Breast epithelium (tissue), 4 donors: Measurements from ENCODE around the gene METTL23. TPM values are rescaled to one million over a fixed set of nuclear protein-coding genes. Genes with fewer than 3 reads are reported as not detected.

Experiments
- DNase-seq, 2 donors: peaks; one replicate each; pipeline ENCODE4 v3.0.0-alpha.2; 2019; ENCODE audit warnings: low spot score in 2 of 2
- H3K27ac ChIP-seq, 2 donors: fragments of 200-600 bp; sonication (generic) in 1 of 2; one replicate each; pipeline ENCODE4 v1.5.1; 2016 to 2019; ENCODE audit warnings: mild to moderate bottlenecking in 1 of 2
- H3K27me3 ChIP-seq, 2 donors: fragments of 200-600 bp; sonication (generic) in 1 of 2; one replicate each; pipeline versions ENCODE4 v1.5.1 to v1.6.0; 2017 to 2019; ENCODE audit warnings: control low read depth in 1 of 2, mild to moderate bottlenecking in 1 of 2
- H3K36me3 ChIP-seq: fragments of 200-600 bp; one replicate; pipeline ENCODE4 v1.5.1; 2019
- H3K4me1 ChIP-seq, 2 donors: fragments of 200-600 bp; sonication (generic); one replicate each; pipeline ENCODE4 v1.5.1; 2016 to 2019; ENCODE audit warnings: control low read depth in 1 of 2
- H3K4me3 ChIP-seq, 3 donors: fragments of 200-600 bp; sonication (generic); 1 replicate in 2 of 3; 2 replicates in 1 of 3; pipeline ENCODE4 v1.5.1; 2016 to 2019; ENCODE audit warnings: mild to moderate bottlenecking in 3 of 3, moderate library complexity in 2 of 3
- H3K9me3 ChIP-seq, 2 donors: fragments of 200-600 bp; sonication (generic) in 1 of 2; one replicate each; pipeline ENCODE4 v1.5.1; 2016 to 2019; ENCODE audit warnings: control low read depth in 1 of 2
- CTCF ChIP-seq, 3 donors: fragments of 450-650 bp; IDR thresholded peaks; one replicate each; pipeline ENCODE4 v1.5.1; 2016 to 2017; ENCODE audit warnings: antibody characterized with exemption in 3 of 3, mild to moderate bottlenecking in 3 of 3, moderate library complexity in 3 of 3
- POLR2A ChIP-seq: fragments of 450-650 bp; IDR thresholded peaks from one replicate; pipeline ENCODE4 v1.6.1; 2016; ENCODE audit warnings: antibody characterized with exemption, mild to moderate bottlenecking, moderate library complexity
- POLR2AphosphoS5 ChIP-seq, 3 donors: sonication (generic); formaldehyde crosslinking; IDR thresholded peaks; one replicate each; pipeline ENCODE4 v1.6.1; 2017; ENCODE audit warnings: antibody characterized with exemption in 3 of 3
- intact Hi-C: fragments of 100-400 bp; cut with DNase I; formaldehyde crosslinking; loops from one replicate; pipeline ENCODE4 v1.15.1; 2023; ENCODE audit warnings: low total_unique reads
- total RNA-seq, 3 donors: library from RNA; depleted of rRNA; stranded (reverse); fragments of >200 nt; gene quantifications; one replicate each; pipeline ENCODE4 v1.1.0, GENCODE V29; 2016

The METTL23 gene
- 10 to 100 TPM; 25.6 to 47.7 (median 28.5) TPM for total RNA-seq

GRCh38 chr17:76726776-76727718 is at the start of gene METTL23:
Gene METTL23 (plus strand): TSS chr17:76726839. CDS start chr17:76729711, 2,872 bp downstream.
- H3K4me1 ChIP-seq, result peaks cover 0 to 4% of the 10 kb centered on the region in 2 donors
- H3K27me3 ChIP-seq, result no peaks in the 10 kb centered on the region
- intact Hi-C loops, result no loop called here
- H3K27ac ChIP-seq, result peak within 1 kb of the TSS; percentile 99 to 100
- peak; percentile 69 to 88 (median 70) for TF ChIP-seq CTCF (IDR thresholded peaks at IDR 0.05)
- no peak for TF ChIP-seq POLR2A
- TF ChIP-seq POLR2AphosphoS5 (IDR thresholded peaks at IDR 0.05), result peak; percentile 24 to 87 (median 68)
- H3K4me3 ChIP-seq, result peak within 1 kb of the TSS; percentile 73 to 99 (median 94)
- no peaks in the 10 kb centered on the region for H3K36me3 ChIP-seq
- DNase-seq, result peak; percentile 81 to 83
- no peaks in the 10 kb centered on the region for H3K9me3 ChIP-seq

GRCh38 chr17:76677406-76677805 is 49.2 kb upstream of the METTL23 start:
- no peak overlapping the region for H3K27ac ChIP-seq
- H3K4me1 ChIP-seq, result no peaks in the 10 kb centered on the region
- no peak for DNase-seq
- no peaks in the 10 kb centered on the region for H3K36me3 ChIP-seq
- TF ChIP-seq CTCF (IDR thresholded peaks at IDR 0.05) (no peak), POLR2AphosphoS5 (IDR thresholded peaks at IDR 0.05) (no peak), POLR2A (no peak)
- no peak overlapping the region for H3K4me3 ChIP-seq
- intact Hi-C loops, result no loop called here
- H3K9me3 ChIP-seq, result no peaks in the 10 kb centered on the region
- H3K27me3 ChIP-seq, result no peaks in the 10 kb centered on the region

GRCh38 chr17:76678330-76678729 is 48.3 kb upstream of the METTL23 start:
- Histone ChIP-seq H3K4me1 (no peaks in the 10 kb centered on the region), H3K36me3 (no peaks in the 10 kb centered on the region), H3K27ac (no peak overlapping the region), H3K4me3 (no peak overlapping the region), H3K27me3 (no peaks in the 10 kb centered on the region), H3K9me3 (no peaks in the 10 kb centered on the region)
- DNase-seq, result no peak
- intact Hi-C loops, result no loop called here
- TF ChIP-seq POLR2A (no peak), POLR2AphosphoS5 (IDR thresholded peaks at IDR 0.05) (no peak), CTCF (IDR thresholded peaks at IDR 0.05) (no peak)

- DNase-seq, result no peak
- Histone ChIP-seq H3K27ac (no peak overlapping the region), H3K4me1 (no peaks in the 10 kb centered on the region), H3K36me3 (no peaks in the 10 kb centered on the region), H3K27me3 (no peaks in the 10 kb centered on the region), H3K9me3 (no peaks in the 10 kb centered on the region), H3K4me3 (no peak overlapping the region)
- TF ChIP-seq CTCF (IDR thresholded peaks at IDR 0.05), result no peak
- no peak for TF ChIP-seq POLR2AphosphoS5 (IDR thresholded peaks at IDR 0.05)
- TF ChIP-seq POLR2A, result no peak
- intact Hi-C loops, result no loop called here
Observed at GRCh38 chr17:76679239-76679638, 47.4 kb upstream of the METTL23 start.
